ENCODE results near the gene ZNF320. TPM values are rescaled to one million over a fixed set of nuclear protein-coding genes. Genes with fewer than 3 reads are reported as not detected.
"Not testable (repeated sequence)": the region's sequence is repeated elsewhere in the genome, so short reads cannot be mapped to it uniquely, and the experiment has no call there.

Gene ZNF320
- total RNA-seq, 1 experiment from 2014 or later, result 26.1 TPM

DNA sequence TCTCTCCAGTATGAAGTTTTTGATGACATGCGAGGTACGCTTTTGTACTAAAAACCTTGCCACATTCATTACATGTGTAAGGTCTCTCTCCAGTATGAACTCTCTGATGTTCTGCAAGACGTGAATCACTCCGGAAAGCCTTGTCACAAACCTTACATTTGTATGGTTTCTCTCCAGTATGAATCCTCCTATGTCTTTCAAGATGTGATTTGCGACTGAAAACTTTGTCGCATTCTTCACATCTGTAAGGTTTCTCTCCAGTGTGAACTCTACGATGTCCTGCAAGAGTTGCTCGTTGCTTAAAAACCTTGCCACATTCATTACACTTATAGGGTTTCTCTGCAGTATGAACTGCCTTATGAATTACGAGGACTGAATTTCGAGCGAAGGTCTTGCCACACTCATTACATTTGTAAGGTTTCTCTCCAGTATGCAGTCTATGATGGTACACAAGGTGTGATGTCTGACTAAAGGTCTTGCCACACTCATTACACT is 16.5 kb downstream of the ZNF320 start:
- H3K36me3 Mint-ChIP-seq (ENCODE audit: insufficient read depth in 1 of 3, low read depth in 3 of 3), result peaks cover 65 to 81% (median 79%) of the 10 kb centered on the region in 3 experiments
- no peak overlapping the region for H2BK5ac ChIP-seq (ENCODE audit: insufficient read length, low read length)

DNA sequence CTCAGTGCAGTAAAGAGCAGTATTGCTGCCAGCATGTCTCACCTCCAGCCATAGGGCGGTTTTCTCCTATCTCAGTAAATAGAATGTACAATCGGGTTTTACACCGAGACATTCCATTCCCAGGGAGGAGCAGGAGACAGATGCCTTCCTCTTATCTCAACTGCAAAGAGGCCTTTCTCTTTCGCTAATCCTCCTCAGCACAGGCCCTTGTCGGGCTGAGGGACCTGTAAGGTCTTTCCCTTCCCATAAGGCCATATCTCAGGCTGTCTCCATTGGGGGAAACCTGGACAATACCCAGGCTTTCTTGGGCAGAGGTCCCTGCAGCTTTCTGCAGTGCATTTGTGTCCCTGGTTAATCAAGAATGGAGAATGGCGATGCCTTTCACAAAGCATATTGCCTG is 24.4 kb downstream of the ZNF320 start:
- H3K56ac ChIP-seq (ENCODE audit: insufficient read length, low read depth, low read length); H3K27ac Mint-ChIP-seq; DNase-seq; H3K27ac ChIP-seq (ENCODE audit: insufficient read length, low read depth, low read length); H4K20me1 ChIP-seq (ENCODE audit: control insufficient read depth, insufficient read depth, insufficient read length); H4K8ac ChIP-seq (replicated peaks; ENCODE audit: insufficient read length, low read depth, low read length); H3K4me3 Mint-ChIP-seq; H3K9ac ChIP-seq (ENCODE audit: extremely low read depth, insufficient read length, low read length); H3K79me1 ChIP-seq (ENCODE audit: insufficient read depth, low read depth, low read length, poor library complexity, severe bottlenecking); H3K23me2 ChIP-seq (ENCODE audit: insufficient read length, low read depth, low read length, poor library complexity, severe bottlenecking); H2BK20ac ChIP-seq (ENCODE audit: low read depth, low read length, poor library complexity, severe bottlenecking); H3K18ac ChIP-seq (ENCODE audit: insufficient read length, low read depth, low read length); H3K9me3 Mint-ChIP-seq; H3K23ac ChIP-seq (ENCODE audit: insufficient read length, low read depth, low read length); H4K5ac ChIP-seq (ENCODE audit: insufficient read length, low read depth, low read length); H2BK120ac ChIP-seq (ENCODE audit: low read depth, low read length, poor library complexity, severe bottlenecking); H3K4me1 ChIP-seq (ENCODE audit: insufficient read depth, low read length); H3K79me2 ChIP-seq (ENCODE audit: insufficient read depth, low read length); H3K27me3 Mint-ChIP-seq (ENCODE audit: low read depth); H2BK15ac ChIP-seq (ENCODE audit: low read depth, low read length); H4K91ac ChIP-seq (ENCODE audit: insufficient read length, low read depth, low read length); H2BK12ac ChIP-seq (ENCODE audit: insufficient read length, low read depth, low read length); H3K4me2 ChIP-seq (ENCODE audit: insufficient read depth, insufficient read length, low read length); H3K4ac ChIP-seq (ENCODE audit: low read depth, low read length); H3K9me3 ChIP-seq (ENCODE audit: control insufficient read depth, low read depth, low read length); H3K4me1 Mint-ChIP-seq; H2AK5ac ChIP-seq (ENCODE audit: insufficient read length, low read length); H3T11ph ChIP-seq (ENCODE audit: low read length); H3K14ac ChIP-seq (ENCODE audit: insufficient read depth, low read length); H2AFZ ChIP-seq (ENCODE audit: low read length); H3K27me3 ChIP-seq (ENCODE audit: insufficient read depth, low read length); H2BK5ac ChIP-seq (ENCODE audit: insufficient read length, low read length): not testable (repeated sequence)
- WGBS (ENCODE audit: extremely low coverage, insufficient read length, low lambda C conversion rate), result no CpG with 5 or more reads among the region's 6 CpGs
- H3K36me3 Mint-ChIP-seq (ENCODE audit: insufficient read depth in 1 of 3, low read depth in 3 of 3), result peaks cover 0 to 10% (median 9%) of the 10 kb centered on the region in 3 experiments; a peak in 5 of 7 replicates

More for the DNA sequence above, 16.5 kb downstream of the ZNF320 start:
- Histone ChIP-seq H3T11ph (ENCODE audit: low read length) (no peak overlapping the region), H4K5ac (ENCODE audit: insufficient read length, low read depth, low read length) (no peak overlapping the region), H3K23ac (ENCODE audit: insufficient read length, low read depth, low read length) (no peak overlapping the region), H4K20me1 (ENCODE audit: control insufficient read depth, insufficient read depth, insufficient read length) (no peaks in the 10 kb centered on the region), H3K27me3 (ENCODE audit: insufficient read depth, low read length) (no peaks in the 10 kb centered on the region), H3K4ac (ENCODE audit: low read depth, low read length) (no peak overlapping the region), H2BK12ac (ENCODE audit: insufficient read length, low read depth, low read length) (no peak overlapping the region), H3K27ac (ENCODE audit: insufficient read length, low read depth, low read length) (no peak overlapping the region), H3K4me2 (ENCODE audit: insufficient read depth, insufficient read length, low read length) (no peak overlapping the region), H3K4me1 (ENCODE audit: insufficient read depth, low read length) (no peaks in the 10 kb centered on the region), H3K18ac (ENCODE audit: insufficient read length, low read depth, low read length) (no peak overlapping the region), H2BK15ac (ENCODE audit: low read depth, low read length) (no peak overlapping the region), H4K8ac (replicated peaks; ENCODE audit: insufficient read length, low read depth, low read length) (no peak overlapping the region), H2AK5ac (ENCODE audit: insufficient read length, low read length) (no peak overlapping the region), H3K14ac (ENCODE audit: insufficient read depth, low read length) (no peak overlapping the region), H2AFZ (ENCODE audit: low read length) (no peak overlapping the region), H3K9me3 (ENCODE audit: control insufficient read depth, low read depth, low read length) (peaks cover 21% of the 10 kb centered on the region), H3K9ac (ENCODE audit: extremely low read depth, insufficient read length, low read length) (no peak overlapping the region), H3K79me1 (ENCODE audit: insufficient read depth, low read depth, low read length, poor library complexity, severe bottlenecking) (no peaks in the 10 kb centered on the region), H4K91ac (ENCODE audit: insufficient read length, low read depth, low read length) (no peak overlapping the region), H3K79me2 (ENCODE audit: insufficient read depth, low read length) (no peaks in the 10 kb centered on the region), H3K23me2 (ENCODE audit: insufficient read length, low read depth, low read length, poor library complexity, severe bottlenecking) (no peaks in the 10 kb centered on the region), H2BK20ac (ENCODE audit: low read depth, low read length, poor library complexity, severe bottlenecking) (no peak overlapping the region), H2BK120ac (ENCODE audit: low read depth, low read length, poor library complexity, severe bottlenecking) (no peak overlapping the region), H3K56ac (ENCODE audit: insufficient read length, low read depth, low read length) (no peak overlapping the region)
- H3K4me3 Mint-ChIP-seq, result no peak overlapping the region
- H3K27me3 Mint-ChIP-seq (ENCODE audit: low read depth), result no peaks in the 10 kb centered on the region
- no peak overlapping the region for H3K27ac Mint-ChIP-seq
- WGBS (ENCODE audit: extremely low coverage, insufficient read length, low lambda C conversion rate), result no CpG with 5 or more reads among the region's 11 CpGs
- no peak for DNase-seq
- peaks cover 12 to 28% of the 10 kb centered on the region in 2 experiments; a peak in 4 of 5 replicates for H3K9me3 Mint-ChIP-seq
- H3K4me1 Mint-ChIP-seq, result no peaks in the 10 kb centered on the region
- TF ChIP-seq, protein P1, sequence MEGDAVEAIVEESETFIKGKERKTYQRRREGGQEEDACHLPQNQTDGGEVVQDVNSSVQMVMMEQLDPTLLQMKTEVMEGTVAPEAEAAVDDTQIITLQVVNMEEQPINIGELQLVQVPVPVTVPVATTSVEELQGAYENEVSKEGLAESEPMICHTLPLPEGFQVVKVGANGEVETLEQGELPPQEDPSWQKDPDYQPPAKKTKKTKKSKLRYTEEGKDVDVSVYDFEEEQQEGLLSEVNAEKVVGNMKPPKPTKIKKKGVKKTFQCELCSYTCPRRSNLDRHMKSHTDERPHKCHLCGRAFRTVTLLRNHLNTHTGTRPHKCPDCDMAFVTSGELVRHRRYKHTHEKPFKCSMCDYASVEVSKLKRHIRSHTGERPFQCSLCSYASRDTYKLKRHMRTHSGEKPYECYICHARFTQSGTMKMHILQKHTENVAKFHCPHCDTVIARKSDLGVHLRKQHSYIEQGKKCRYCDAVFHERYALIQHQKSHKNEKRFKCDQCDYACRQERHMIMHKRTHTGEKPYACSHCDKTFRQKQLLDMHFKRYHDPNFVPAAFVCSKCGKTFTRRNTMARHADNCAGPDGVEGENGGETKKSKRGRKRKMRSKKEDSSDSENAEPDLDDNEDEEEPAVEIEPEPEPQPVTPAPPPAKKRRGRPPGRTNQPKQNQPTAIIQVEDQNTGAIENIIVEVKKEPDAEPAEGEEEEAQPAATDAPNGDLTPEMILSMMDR (conservative IDR thresholded peaks at IDR 0.05), result no peak
